CD4-positive, alpha-beta T cell (primary cell): Measurements from ENCODE around the gene CMTM4. TPM values are rescaled to one million over a fixed set of nuclear protein-coding genes. Genes with fewer than 3 reads are reported as not detected.

ENCODE experiments used
- ATAC-seq: fragments of 200-7000 bp; cut with Tn5 transposase; one replicate; pipeline ENCODE4 v1.10.0; 2022; ENCODE audit warnings: mild to moderate bottlenecking; ENCODE audit not compliant: poor library complexity
- CTCF ChIA-PET: fragments of 350-600 bp; sonication (Branson Sonifier 250); formaldehyde crosslinking; loops from one replicate; lab custom pipeline; 2021; ENCODE audit warnings: antibody characterized with exemption, inconsistent platforms; lab: Charles Lee
- POLR2A ChIA-PET: fragments of 350-600 bp; sonication (Branson Sonifier 250); formaldehyde crosslinking; loops from one replicate; lab custom pipeline; 2021; ENCODE audit warnings: antibody characterized with exemption, inconsistent platforms; lab: Charles Lee
- DNase-seq, 14 experiments: peaks; one replicate each; pipeline ENCODE4 v3.0.0-alpha.2; 2013 to 2020; ENCODE audit warnings: mixed read lengths in 2 of 14
- H3K27ac ChIP-seq, 2 donors: one replicate each; pipeline versions ENCODE4 v1.5.1 to v1.7.0; 2013; ENCODE audit warnings: low read length in 2 of 2, low read depth in 1 of 2, mild to moderate bottlenecking in 1 of 2
- H3K27me3 ChIP-seq, 2 experiments: 1 replicate in 1 of 2; 2 replicates in 1 of 2; pipeline versions ENCODE4 v1.6.1 to v1.7.0; 2013; ENCODE audit warnings: low read length in 2 of 2, control low read depth in 1 of 2, mild to moderate bottlenecking in 1 of 2, moderate library complexity in 1 of 2; ENCODE audit not compliant: insufficient read depth in 2 of 2, control insufficient read depth in 1 of 2
- H3K36me3 ChIP-seq: one replicate; pipeline ENCODE4 v1.6.1; 2013; ENCODE audit warnings: low read length, control low read depth; ENCODE audit not compliant: insufficient read depth
- H3K4me1 ChIP-seq: one replicate; pipeline ENCODE4 v1.6.1; 2013; ENCODE audit warnings: low read length, control low read depth; ENCODE audit not compliant: insufficient read depth
- H3K4me3 ChIP-seq: one replicate; pipeline ENCODE4 v1.5.1; 2013; ENCODE audit warnings: mild to moderate bottlenecking, low read length, moderate library complexity
- H3K9me3 ChIP-seq, 2 experiments: 1 replicate in 1 of 2; 2 replicates in 1 of 2; pipeline versions ENCODE4 v1.6.1 to v1.7.0; 2013; ENCODE audit warnings: low read length in 2 of 2, mild to moderate bottlenecking in 2 of 2, control low read depth in 1 of 2, moderate library complexity in 1 of 2; ENCODE audit not compliant: control insufficient read depth in 1 of 2, insufficient read depth in 1 of 2
- H3K27ac Mint-ChIP-seq: one replicate; pipeline ENCODE4 v1.8.0; 2020; ENCODE audit warnings: mixed read lengths
- H3K27me3 Mint-ChIP-seq: one replicate; pipeline ENCODE4 v1.8.0; 2021; ENCODE audit warnings: mixed read lengths
- H3K36me3 Mint-ChIP-seq: one replicate; pipeline ENCODE4 v1.8.0; 2021; ENCODE audit warnings: low read depth, mixed read lengths
- H3K4me1 Mint-ChIP-seq: one replicate; pipeline ENCODE4 v1.8.0; 2021; ENCODE audit warnings: low read depth, mixed read lengths
- H3K4me3 Mint-ChIP-seq: one replicate; pipeline ENCODE4 v1.8.0; 2020; ENCODE audit warnings: mild to moderate bottlenecking, mixed read lengths
- H3K9me3 Mint-ChIP-seq: one replicate; pipeline ENCODE4 v1.8.0; 2020; ENCODE audit warnings: mixed read lengths
- CTCF ChIP-seq: fragments of 200-600 bp; IDR thresholded peaks from one replicate; pipeline ENCODE4 v1.8.0; 2022; ENCODE audit warnings: antibody characterized with exemption, mild to moderate bottlenecking
- intact Hi-C, 2 experiments: fragments of 100-400 bp; cut with DNase I in 1 of 2; cut with micrococcal nuclease in 1 of 2; formaldehyde crosslinking; loops; one replicate each; pipeline versions ENCODE4 v1.15.1 to v1.9.0; 2023 to 2025; cut with DNase I, micrococcal nuclease
- total RNA-seq, 174 experiments: library from RNA in 2 of 174; stranded (reverse) in 2 of 174; gene quantifications; one replicate each; pipeline ENCODE4 v1.2.3 and lab custom pipeline; 2021 to 2026

Gene CMTM4
- total RNA-seq, 2 experiments from 2014 or later = 1.1 to 1.6 TPM

GRCh38 chr16:66641387-66641786 lies 55.2 kb downstream of the CMTM4 start:
- Histone ChIP-seq H3K4me3 (no peak overlapping the region), H3K36me3 (no peaks in the 10 kb centered on the region), H3K27me3 (peaks cover 0 to 2% of the 10 kb centered on the region in 2 experiments), H3K9me3 (no peaks in the 10 kb centered on the region), H3K27ac (no peak overlapping the region), H3K4me1 (no peaks in the 10 kb centered on the region)
- Mint-ChIP-seq H3K4me3 (no peak overlapping the region), H3K9me3 (no peaks in the 10 kb centered on the region), H3K36me3 (no peaks in the 10 kb centered on the region), H3K27ac (no peak overlapping the region), H3K4me1 (no peaks in the 10 kb centered on the region), H3K27me3 (no peaks in the 10 kb centered on the region)
- intact Hi-C loops = no loop called here
- DNase-seq (no peak), ATAC-seq (no peak)
- CTCF ChIA-PET = no interaction called here
- POLR2A ChIA-PET = no interaction called here
- TF ChIP-seq CTCF = no peak

GRCh38 chr16:66640724-66641314 lies 55.7 kb downstream of the CMTM4 start:
- Histone ChIP-seq H3K27me3 (peaks cover 0 to 2% of the 10 kb centered on the region in 2 experiments), H3K9me3 (no peaks in the 10 kb centered on the region), H3K4me3 (no peak overlapping the region), H3K27ac (no peak overlapping the region), H3K36me3 (no peaks in the 10 kb centered on the region), H3K4me1 (no peaks in the 10 kb centered on the region)
- no peak overlapping the region for H3K4me3 Mint-ChIP-seq
- H3K27me3 Mint-ChIP-seq = no peaks in the 10 kb centered on the region
- POLR2A ChIA-PET = no interaction called here
- H3K27ac Mint-ChIP-seq = no peak overlapping the region
- TF ChIP-seq CTCF = no peak
- ATAC-seq (no peak), DNase-seq (no peak)
- H3K36me3 Mint-ChIP-seq = no peaks in the 10 kb centered on the region
- CTCF ChIA-PET = interaction anchor here (2.7 kb wide), 1 partner anchor 10 kb away, joined by 14 read pairs; no protein-coding TSS in a partner anchor
- H3K4me1 Mint-ChIP-seq = no peaks in the 10 kb centered on the region
- no peaks in the 10 kb centered on the region for H3K9me3 Mint-ChIP-seq
- intact Hi-C loops = no loop called here

- Mint-ChIP-seq H3K9me3 (no peaks in the 10 kb centered on the region), H3K4me3 (no peak overlapping the region), H3K27me3 (no peaks in the 10 kb centered on the region), H3K36me3 (no peaks in the 10 kb centered on the region), H3K4me1 (no peaks in the 10 kb centered on the region), H3K27ac (no peak overlapping the region)
- H3K27ac ChIP-seq = no peak overlapping the region
- no peak for DNase-seq
- POLR2A ChIA-PET = no interaction called here
- no peak for ATAC-seq
- no peaks in the 10 kb centered on the region for H3K4me1 ChIP-seq
- CTCF ChIA-PET = interaction anchor here (2.7 kb wide), 1 partner anchor 12 kb away, joined by 14 read pairs; no protein-coding TSS in a partner anchor
- H3K4me3 ChIP-seq = no peak overlapping the region
- peaks cover 0 to 2% of the 10 kb centered on the region in 2 experiments for H3K27me3 ChIP-seq
- no peaks in the 10 kb centered on the region for H3K9me3 ChIP-seq
- no peaks in the 10 kb centered on the region for H3K36me3 ChIP-seq
- intact Hi-C loops = no loop called here
- no peak for TF ChIP-seq CTCF
Measured at GRCh38 chr16:66639091-66639885, 57.3 kb downstream of the CMTM4 start.
